GM12878 (cell line): ENCODE results near the gene ARMC2. TPM values are rescaled to one million over a fixed set of nuclear protein-coding genes. Genes with fewer than 3 reads are reported as not detected.

Source experiments
- ATAC-seq: fragments of 200-7000 bp; cut with Tn5 transposase; 3 replicates; pipeline ENCODE4 v1.9.1; 2020; ENCODE audit warnings: mild to moderate bottlenecking, moderate library complexity
- BruUV-seq: library from RNA; stranded (reverse); fragments of 400-500 nt; replicated peaks from 2 replicates; lab custom pipeline; 2021; lab: Mats Ljungman, UMichigan
- CTCF ChIA-PET: fragments of 300-600 bp; sonication (Branson Sonifier 250); formaldehyde crosslinking; extraction: SDS; loops from one replicate; lab custom pipeline; 2021; ENCODE audit warnings: inconsistent platforms; lab: Yijun Ruan, JAX
- POLR2A ChIA-PET: fragments of 350-600 bp; formaldehyde crosslinking; extraction: SDS; loops from one replicate; lab custom pipeline; 2021; ENCODE audit warnings: inconsistent platforms; lab: Charles Lee
- RAD21 ChIA-PET: fragments of 300-600 bp; sonication (Branson Sonifier 250); formaldehyde crosslinking; loops from one replicate; lab custom pipeline; 2023; ENCODE audit warnings: antibody characterized with exemption; ENCODE audit not compliant: unreplicated experiment; lab: Charles Lee
- SMC1A ChIA-PET: fragments of 300-600 bp; sonication (Branson Sonifier 250); formaldehyde crosslinking; loops from one replicate; lab custom pipeline; 2023; ENCODE audit not compliant: unreplicated experiment, uncharacterized antibody; lab: Charles Lee
- DNase-seq: peaks from one replicate; pipeline ENCODE4 v3.0.0-alpha.2; 2011; ENCODE audit warnings: low read depth, low spot score
- FAIRE-seq: peaks from 3 replicates; lab custom pipeline; 2011; peaks lifted over from hg19 to GRCh38; lab: Jason Lieb, UNC
- H2AFZ ChIP-seq: 2 replicates; pipeline ENCODE4 v1.6.0; 2011; ENCODE audit warnings: low read depth, low read length, control low read depth; ENCODE audit not compliant: control insufficient read depth
- H3K27ac ChIP-seq: 2 replicates; pipeline ENCODE4 v1.5.1; 2011; ENCODE audit warnings: control low read depth; ENCODE audit not compliant: control insufficient read depth, insufficient read depth
- H3K27me3 ChIP-seq, 2 experiments: replicated peaks in 1 of 2; 2 replicates each; pipeline versions ENCODE4 v1.6.0 to v1.6.1; 2011; ENCODE audit warnings: low read length in 1 of 2; ENCODE audit not compliant: control insufficient read depth in 2 of 2, insufficient read depth in 2 of 2
- H3K36me3 ChIP-seq, 2 experiments: 2 replicates each; pipeline ENCODE4 v1.5.1; 2011; ENCODE audit warnings: low read length in 1 of 2; ENCODE audit not compliant: control insufficient read depth in 2 of 2, insufficient read depth in 2 of 2
- H3K4me1 ChIP-seq: 2 replicates; pipeline ENCODE4 v1.6.1; 2011; ENCODE audit warnings: mild to moderate bottlenecking, low read length, moderate library complexity, mixed read lengths; ENCODE audit not compliant: control insufficient read depth, insufficient read depth
- H3K4me2 ChIP-seq: 2 replicates; pipeline ENCODE4 v1.6.0; 2011; ENCODE audit warnings: control low read depth; ENCODE audit not compliant: control insufficient read depth, insufficient read depth
- H3K4me3 ChIP-seq: fragments of 200-600 bp; sonication (generic); 2 replicates; pipeline ENCODE4 v1.5.1; 2016
- H3K79me2 ChIP-seq: 2 replicates; pipeline ENCODE4 v1.6.0; 2011; ENCODE audit warnings: low read length; ENCODE audit not compliant: control insufficient read depth, insufficient read depth
- H3K9ac ChIP-seq: 2 replicates; pipeline ENCODE4 v1.8.0; 2011; ENCODE audit warnings: low read length, control low read depth, mixed read lengths; ENCODE audit not compliant: control insufficient read depth, insufficient read depth
- H3K9me3 ChIP-seq: replicated peaks from 3 replicates; pipeline ENCODE4 v1.5.1; 2011; ENCODE audit warnings: mild to moderate bottlenecking, low read length; ENCODE audit not compliant: control insufficient read depth, insufficient read depth
- H4K20me1 ChIP-seq: 2 replicates; pipeline ENCODE4 v1.6.0; 2011; ENCODE audit not compliant: control insufficient read depth, insufficient read depth
- BRCA1 ChIP-seq: IDR thresholded peaks from 2 replicates; pipeline ENCODE4 v1.6.1; 2011; ENCODE audit warnings: low read depth, low read length, improper control_type of control experiment
- CBX5 ChIP-seq: sonication (generic); IDR thresholded peaks from 2 replicates; pipeline ENCODE4 v1.6.1; 2016; ENCODE audit warnings: low read depth, moderate library complexity, mild to moderate bottlenecking, inconsistent platforms
- ESRRA ChIP-seq: IDR thresholded peaks from 2 replicates; pipeline ENCODE4 v1.6.1; 2012; ENCODE audit warnings: mild to moderate bottlenecking, low read length, improper control_type of control experiment
- MYC ChIP-seq: IDR thresholded peaks from 2 replicates; pipeline ENCODE4 v1.6.1; 2011; ENCODE audit warnings: mild to moderate bottlenecking, low read length, moderate library complexity, inconsistent platforms; ENCODE audit not compliant: insufficient read depth, insufficient replicate concordance, insufficient read length, severe bottlenecking
- POLR2A ChIP-seq: IDR thresholded peaks from 2 replicates; pipeline ENCODE4 v1.6.1; 2011; ENCODE audit warnings: low read depth, mild to moderate bottlenecking, low read length
- POLR2AphosphoS2 ChIP-seq: IDR thresholded peaks from 2 replicates; pipeline ENCODE4 v1.6.1; 2011; ENCODE audit warnings: low read depth, mild to moderate bottlenecking, low read length, improper control_type of control experiment, moderate library complexity
- RAD51 ChIP-seq: fragments of 450-650 bp; IDR thresholded peaks from 2 replicates; pipeline ENCODE4 v1.6.1; 2016; ENCODE audit warnings: moderate library complexity, mild to moderate bottlenecking, inconsistent platforms
- RBBP5 ChIP-seq: fragments of 200-600 bp; sonication (generic); conservative IDR thresholded peaks from 2 replicates; pipeline ENCODE4 v1.6.1; 2016
- RUNX3 ChIP-seq: IDR thresholded peaks from 2 replicates; pipeline ENCODE4 v1.6.1; 2012; ENCODE audit warnings: low read length, inconsistent platforms
- SREBF1 ChIP-seq: IDR thresholded peaks from 2 replicates; pipeline ENCODE4 v1.6.1; 2012; ENCODE audit warnings: mild to moderate bottlenecking, low read length
- TARDBP ChIP-seq: IDR thresholded peaks from 2 replicates; pipeline ENCODE4 v1.6.1; 2016; ENCODE audit warnings: borderline replicate concordance
- TCF7 ChIP-seq: IDR thresholded peaks from 2 replicates; pipeline ENCODE4 v1.6.1; 2014; ENCODE audit warnings: antibody characterized with exemption, borderline replicate concordance
- YBX1 ChIP-seq: fragments of 450-650 bp; IDR thresholded peaks from 2 replicates; pipeline ENCODE4 v1.6.1; 2016; ENCODE audit warnings: antibody characterized with exemption
- ZSCAN29 ChIP-seq: fragments of 450-650 bp; IDR thresholded peaks from 2 replicates; pipeline ENCODE4 v1.6.1; 2017; ENCODE audit warnings: mild to moderate bottlenecking, moderate library complexity
- WGBS: methylation state at CpG from one replicate; pipeline ENCODE4 v1.1.6; 2016; ENCODE audit warnings: low lambda C conversion rate; ENCODE audit not compliant: insufficient replicate concordance, insufficient coverage; ENCODE audit errors: missing lambda C conversion rate; 5-methylcytosine and 5-hydroxymethylcytosine counted together
- in situ Hi-C: fragments of 300-500 bp; cut with MboI; formaldehyde crosslinking; loops from 9 replicates; pipeline ENCODE4 v1.14.3; 2018; ENCODE audit warnings: mixed read lengths
- intact Hi-C: fragments of 100-400 bp; cut with micrococcal nuclease; formaldehyde crosslinking; loops from one replicate; pipeline ENCODE4 v1.14.2; 2022; ENCODE audit not compliant: unreplicated experiment
- polyA plus RNA-seq, 11 experiments: library from polyadenylated mRNA; depleted of rRNA in 4 of 11; unstranded in 6 of 11; stranded (reverse) in 5 of 11; fragments of >200 nt; fragmentation: Nextera tagmentation in 4 of 11; fragmentation: Illumina TruSeq in 1 of 11; extraction: Ambion mirVana in 4 of 11; extraction: Trizol in 1 of 11; gene quantifications; 1 replicate in 1 of 11; 2 replicates in 10 of 11; pipeline versions ENCODE4 v1.2.1 to v1.2.3, GENCODE V29; 2011 to 2016; ENCODE audit warnings: inconsistent platforms in 2 of 11, missing spikeins in 2 of 11, low read depth in 1 of 11
- total RNA-seq, 4 experiments: library from RNA; depleted of rRNA in 3 of 4; stranded (reverse); fragments of >200 nt in 3 of 4; fragmentation: Illumina TruSeq in 1 of 4; extraction: Trizol in 1 of 4; gene quantifications; 2 replicates each; pipeline versions ENCODE4 v1.2.1 to v1.2.3, GENCODE V29; 2013 to 2021
- TF ChIP-seq, protein P1 (sequence below): IDR thresholded peaks from 2 replicates; pipeline ENCODE4 v1.6.1; 2012; ENCODE audit warnings: low read length, inconsistent platforms
- TF ChIP-seq, protein P2 (sequence below): fragments of 450-650 bp; IDR thresholded peaks from 2 replicates; pipeline ENCODE4 v1.6.1; 2017; ENCODE audit warnings: borderline replicate concordance

Gene ARMC2
- total and polyA plus RNA-seq, 10 of the 15 experiments (the other 5 are each of a cell fraction or from before 2014, with no cell fraction given), result 0.06 to 0.33 (median 0.21) TPM; not detected in 5

DNA sequence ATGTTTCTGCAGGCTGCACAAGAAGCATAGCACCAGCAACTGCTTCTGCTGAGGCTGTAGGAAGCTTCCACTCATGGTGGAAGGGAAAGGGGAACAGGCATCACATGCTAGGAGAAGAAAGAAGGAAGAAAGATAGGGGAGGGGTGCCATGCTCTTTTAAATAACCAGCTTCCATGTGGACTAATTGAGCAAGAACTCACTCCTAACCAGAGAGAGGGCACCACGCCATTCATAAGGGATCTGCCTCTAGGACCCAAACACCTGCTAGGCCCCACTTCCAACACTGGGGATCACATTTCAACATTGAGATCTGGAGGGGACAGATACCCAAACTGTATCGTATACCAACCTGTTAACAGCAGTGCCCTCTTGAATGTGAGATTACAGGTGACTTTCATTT, 46.9 kb upstream of the ARMC2 start:
- Histone ChIP-seq H4K20me1 (no peaks in the 10 kb centered on the region), H3K4me3 (no peak overlapping the region), H3K9ac (no peak overlapping the region), H3K79me2 (no peaks in the 10 kb centered on the region), H3K4me2 (no peak overlapping the region), H3K27ac (no peak overlapping the region), H2AFZ (no peak overlapping the region), H3K4me1 (peaks cover 12% of the 10 kb centered on the region), H3K36me3 (no peaks in the 10 kb centered on the region), H3K27me3 (0 out of 4 replicates have a peak, but pooled peaks cover 0 to 7% of the 10 kb centered on the region in 2 experiments), H3K9me3 (no peaks in the 10 kb centered on the region)
- SMC1A ChIA-PET, result no interaction called here
- RAD21 ChIA-PET, result no interaction called here
- WGBS, result 77% methylated on average over 2 of the region's 2 CpGs
- no peak for DNase-seq
- POLR2A ChIA-PET, result no interaction called here
- TF ChIP-seq POLR2AphosphoS2 (no peak), RBBP5 (no peak), RUNX3 (no peak), BRCA1 (no peak), RAD51 (no peak), SREBF1 (no peak)
- TF ChIP-seq, protein P1, sequence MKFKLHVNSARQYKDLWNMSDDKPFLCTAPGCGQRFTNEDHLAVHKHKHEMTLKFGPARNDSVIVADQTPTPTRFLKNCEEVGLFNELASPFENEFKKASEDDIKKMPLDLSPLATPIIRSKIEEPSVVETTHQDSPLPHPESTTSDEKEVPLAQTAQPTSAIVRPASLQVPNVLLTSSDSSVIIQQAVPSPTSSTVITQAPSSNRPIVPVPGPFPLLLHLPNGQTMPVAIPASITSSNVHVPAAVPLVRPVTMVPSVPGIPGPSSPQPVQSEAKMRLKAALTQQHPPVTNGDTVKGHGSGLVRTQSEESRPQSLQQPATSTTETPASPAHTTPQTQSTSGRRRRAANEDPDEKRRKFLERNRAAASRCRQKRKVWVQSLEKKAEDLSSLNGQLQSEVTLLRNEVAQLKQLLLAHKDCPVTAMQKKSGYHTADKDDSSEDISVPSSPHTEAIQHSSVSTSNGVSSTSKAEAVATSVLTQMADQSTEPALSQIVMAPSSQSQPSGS, result no peak
- CTCF ChIA-PET, result no interaction called here
- ATAC-seq, result no peak
- FAIRE-seq, result no peak
- in situ Hi-C loops, result no loop called here
- intact Hi-C loops, result no loop called here
- BruUV-seq, result no TSS peak

DNA sequence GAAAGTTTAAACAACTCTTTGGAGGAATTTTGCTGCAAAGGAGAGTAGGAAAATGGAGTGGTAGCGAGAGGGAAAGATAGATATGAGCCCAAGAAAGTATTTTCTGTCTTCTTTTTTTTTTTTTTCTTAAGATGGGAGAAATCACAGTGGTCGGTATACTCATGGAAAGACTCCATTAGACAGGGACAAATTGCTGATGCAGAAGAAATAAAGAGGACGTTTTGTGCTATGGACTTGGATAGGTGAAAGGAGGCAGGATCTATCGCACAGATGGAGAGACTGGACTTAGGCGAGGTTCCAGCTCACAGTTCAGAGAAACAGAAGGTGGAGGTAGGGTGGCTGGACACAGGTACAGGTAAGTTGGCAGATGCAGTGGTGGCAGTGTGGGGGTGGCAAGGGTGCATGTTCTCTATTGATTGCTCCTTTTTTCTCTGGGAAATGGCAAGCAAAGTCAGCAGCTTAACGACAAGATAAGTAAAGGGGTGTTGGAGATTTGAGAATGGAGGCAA, 44.2 kb upstream of the ARMC2 start:
- ATAC-seq (no peak), DNase-seq (no peak), FAIRE-seq (no peak)
- intact Hi-C loops (no loop called here), in situ Hi-C loops (no loop called here)
- H3K79me2 ChIP-seq, result no peaks in the 10 kb centered on the region
- H3K4me2 ChIP-seq, result no peak overlapping the region
- ChIA-PET CTCF (no interaction called here), POLR2A (no interaction called here), SMC1A (no interaction called here), RAD21 (no interaction called here)
- no peaks in the 10 kb centered on the region for H3K36me3 ChIP-seq
- peaks cover 12% of the 10 kb centered on the region for H3K4me1 ChIP-seq
- no peak overlapping the region for H3K27ac ChIP-seq
- H2AFZ ChIP-seq, result no peak overlapping the region
- 51% methylated on average over 6 of the region's 6 CpGs for WGBS
- no peak overlapping the region for H3K9ac ChIP-seq
- no TSS peak for BruUV-seq
- TF ChIP-seq MYC, result no peak
- no peak for TF ChIP-seq YBX1
- TF ChIP-seq, protein P2, sequence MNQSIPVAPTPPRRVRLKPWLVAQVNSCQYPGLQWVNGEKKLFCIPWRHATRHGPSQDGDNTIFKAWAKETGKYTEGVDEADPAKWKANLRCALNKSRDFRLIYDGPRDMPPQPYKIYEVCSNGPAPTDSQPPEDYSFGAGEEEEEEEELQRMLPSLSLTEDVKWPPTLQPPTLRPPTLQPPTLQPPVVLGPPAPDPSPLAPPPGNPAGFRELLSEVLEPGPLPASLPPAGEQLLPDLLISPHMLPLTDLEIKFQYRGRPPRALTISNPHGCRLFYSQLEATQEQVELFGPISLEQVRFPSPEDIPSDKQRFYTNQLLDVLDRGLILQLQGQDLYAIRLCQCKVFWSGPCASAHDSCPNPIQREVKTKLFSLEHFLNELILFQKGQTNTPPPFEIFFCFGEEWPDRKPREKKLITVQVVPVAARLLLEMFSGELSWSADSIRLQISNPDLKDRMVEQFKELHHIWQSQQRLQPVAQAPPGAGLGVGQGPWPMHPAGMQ, result no peak
- no peak for TF ChIP-seq TARDBP
- no peak for TF ChIP-seq ESRRA
- TF ChIP-seq TCF7, result no peak
- no peak for TF ChIP-seq ZSCAN29
- no peak for TF ChIP-seq CBX5
- no peak for TF ChIP-seq POLR2A
- H3K4me3 ChIP-seq, result no peak overlapping the region
- 0 out of 4 replicates have a peak, but pooled peaks cover 0 to 7% of the 10 kb centered on the region in 2 experiments for H3K27me3 ChIP-seq
- no peaks in the 10 kb centered on the region for H3K9me3 ChIP-seq
- no peaks in the 10 kb centered on the region for H4K20me1 ChIP-seq
